HG03571 (cell line): ENCODE measurements around the gene MTCL1.

Source experiments
- ATAC-seq: cut with Tn5 transposase; IDR thresholded peaks from one replicate; pipeline ENCODE4 v1.9.1; 2021; ENCODE audit not compliant: unreplicated experiment

Gene MTCL1

DNA sequence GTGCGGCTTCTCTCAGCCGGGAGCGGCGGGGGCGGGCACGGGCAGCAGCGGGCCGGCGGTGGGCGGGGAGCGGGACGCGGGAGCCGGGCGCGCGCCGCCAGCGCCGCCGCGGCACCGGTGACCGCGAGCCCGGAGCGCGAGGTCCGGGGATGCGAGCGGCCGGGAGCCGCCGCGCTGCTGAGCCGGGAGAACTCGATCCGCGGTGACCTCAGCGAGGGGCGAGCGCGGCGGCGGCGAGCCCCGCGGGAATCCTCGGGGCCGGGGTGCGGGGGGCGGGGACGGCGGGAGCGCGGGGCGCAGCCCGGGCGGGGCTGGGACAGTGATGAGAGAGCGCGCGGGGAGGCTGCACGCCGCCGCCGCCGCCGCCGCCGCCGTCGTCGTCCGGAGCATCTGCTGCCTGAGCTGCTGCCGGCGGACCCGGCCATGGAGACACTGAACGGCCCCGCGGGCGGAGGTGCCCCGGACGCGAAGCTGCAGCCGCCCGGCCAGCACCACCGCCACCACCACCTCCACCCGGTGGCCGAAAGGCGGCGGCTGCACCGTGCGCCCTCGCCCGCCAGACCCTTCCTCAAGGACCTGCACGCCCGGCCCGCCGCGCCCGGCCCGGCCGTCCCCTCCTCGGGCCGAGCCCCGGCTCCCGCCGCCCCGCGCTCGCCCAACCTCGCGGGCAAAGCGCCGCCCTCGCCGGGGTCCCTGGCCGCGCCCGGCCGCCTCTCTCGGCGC lies at the start of gene MTCL1:
MTCL1 (plus strand) TSS at position 319 of the 723 bp plus-strand sequence; CDS start at position 424, 105 bp downstream.
- peak; percentile 39 for ATAC-seq

DNA sequence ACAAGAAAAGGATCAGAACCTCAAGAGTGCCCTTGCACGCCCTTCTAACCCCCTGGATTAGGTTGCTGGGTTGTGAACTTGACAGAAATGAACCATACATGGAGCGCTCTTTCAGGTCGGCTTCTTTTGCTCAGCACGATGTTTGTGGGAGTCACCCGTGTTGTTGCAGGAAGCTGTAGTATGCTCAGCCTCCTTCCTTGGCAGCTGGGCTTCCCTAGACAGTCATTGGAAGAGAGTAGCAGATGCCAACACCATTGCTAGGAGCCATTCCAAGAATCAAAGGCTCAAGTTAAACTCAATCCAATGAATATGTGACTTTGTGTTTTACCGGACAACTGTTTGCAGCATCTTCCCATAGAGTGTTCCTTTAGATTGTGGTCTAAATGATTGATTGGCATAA lies 49.1 kb upstream of the MTCL1 start:
- no peak for ATAC-seq

DNA sequence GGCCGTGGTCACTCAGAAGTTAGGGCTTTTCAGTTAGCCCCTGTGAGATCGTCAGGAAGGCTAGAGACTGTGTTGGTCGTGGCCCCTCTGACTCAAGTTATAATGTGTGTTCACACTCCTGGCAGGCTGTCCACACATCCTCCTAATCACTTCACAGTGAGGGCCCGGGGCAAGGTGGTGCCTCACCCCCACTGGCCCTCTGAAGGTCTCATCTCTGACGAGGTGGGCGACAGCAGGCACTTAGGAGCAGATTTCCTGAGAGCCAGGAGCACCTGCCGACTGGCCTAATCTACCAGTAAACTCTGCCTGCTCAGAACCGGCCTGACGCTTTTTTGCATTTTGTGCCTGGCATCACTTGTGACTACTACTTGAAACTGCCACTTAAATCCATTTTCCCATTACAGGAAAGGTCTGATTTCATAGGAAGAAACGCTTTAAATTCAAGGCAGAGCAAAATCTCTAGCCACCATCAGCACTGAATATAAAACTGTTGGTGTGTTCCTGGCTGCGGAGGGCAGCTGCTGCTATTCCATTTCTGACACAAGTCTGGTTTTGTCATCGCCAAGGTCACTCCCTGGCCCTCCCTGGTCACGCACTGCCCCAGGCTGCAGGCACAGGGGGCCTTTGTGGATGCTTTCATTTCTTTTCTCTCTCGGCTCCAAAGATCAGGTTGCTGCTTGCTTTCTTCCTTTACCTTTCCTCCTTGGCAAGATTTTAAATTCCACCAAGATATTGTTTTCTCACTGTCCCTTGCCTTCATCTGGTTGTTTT lies 48.1 kb upstream of the MTCL1 start:
- ATAC-seq, result no peak

DNA sequence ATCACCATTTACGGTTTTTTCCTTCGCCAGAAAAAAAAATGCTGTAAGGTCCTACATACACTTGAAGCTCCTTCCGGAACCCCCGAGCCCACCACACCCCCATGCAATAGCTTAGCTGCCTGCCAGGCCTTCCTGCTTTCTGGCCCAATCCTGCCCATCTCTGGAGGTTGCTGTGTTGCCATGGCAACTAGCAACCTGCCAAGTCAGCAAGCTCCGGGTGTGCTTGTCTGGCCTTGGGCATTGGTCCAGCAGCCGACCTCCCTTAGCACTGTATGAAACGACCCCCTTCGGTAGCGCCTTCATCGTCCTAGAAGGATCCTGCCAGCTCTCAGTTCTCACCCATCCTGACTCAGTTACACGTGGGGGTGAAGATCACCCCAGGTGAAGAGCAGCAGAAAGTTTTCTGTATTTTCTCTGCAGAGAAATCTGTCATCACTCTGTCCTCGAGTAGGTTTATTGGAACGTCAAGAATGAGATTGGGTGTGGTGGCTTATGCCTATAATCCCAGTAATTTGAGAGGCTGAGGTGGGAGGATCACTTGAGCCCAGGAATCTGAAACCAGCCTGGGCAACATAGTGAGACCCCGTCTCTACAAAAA lies 47.4 kb upstream of the MTCL1 start:
- ATAC-seq, result no peak

DNA sequence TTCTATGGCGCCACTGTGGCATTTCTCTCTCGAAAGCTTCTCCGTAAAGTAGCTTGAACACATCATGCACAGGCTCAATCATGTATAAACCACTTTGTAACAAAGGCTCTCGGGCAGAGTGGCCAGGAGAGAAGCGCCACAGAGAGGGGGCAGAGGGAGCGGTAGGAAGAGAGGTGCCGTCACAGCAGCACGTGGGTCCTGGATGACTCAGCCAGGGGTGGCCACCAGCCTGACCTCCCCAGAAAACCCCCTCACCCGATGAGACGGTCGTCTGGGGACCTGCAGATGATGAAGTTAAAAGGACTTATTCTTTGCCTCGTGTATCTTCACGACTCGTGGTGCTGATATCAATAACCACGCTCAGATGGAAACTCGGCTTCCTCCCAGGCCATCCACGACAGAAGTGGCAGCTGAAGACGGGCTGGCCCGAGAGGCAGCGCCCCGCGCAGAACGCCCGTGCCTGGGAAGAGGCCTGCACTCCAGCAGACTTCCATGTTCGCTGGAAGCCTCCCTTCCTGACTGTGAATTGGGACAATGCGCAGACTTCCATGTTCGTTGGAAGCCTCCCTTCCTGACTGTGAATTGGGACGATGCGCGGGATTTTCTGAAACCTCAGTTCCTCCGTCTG lies 46.4 kb upstream of the MTCL1 start:
- no peak for ATAC-seq

- no peak for ATAC-seq
These were observed 45.6 kb upstream of the MTCL1 start for GRCh38 chr18:8659609-8660242.

- no peak for ATAC-seq
These were observed 45.0 kb upstream of the MTCL1 start for GRCh38 chr18:8660316-8660715.

GRCh38 chr18:8661754-8662559 lies 43.4 kb upstream of the MTCL1 start:
- no peak for ATAC-seq

- no peak for ATAC-seq
These were observed 42.6 kb upstream of the MTCL1 start for GRCh38 chr18:8662560-8663255.

- ATAC-seq, result no peak
These were observed 37.5 kb upstream of the MTCL1 start for GRCh38 chr18:8667846-8668245.

GRCh38 chr18:8668381-8668780 lies 37.0 kb upstream of the MTCL1 start:
- ATAC-seq, result no peak

DNA sequence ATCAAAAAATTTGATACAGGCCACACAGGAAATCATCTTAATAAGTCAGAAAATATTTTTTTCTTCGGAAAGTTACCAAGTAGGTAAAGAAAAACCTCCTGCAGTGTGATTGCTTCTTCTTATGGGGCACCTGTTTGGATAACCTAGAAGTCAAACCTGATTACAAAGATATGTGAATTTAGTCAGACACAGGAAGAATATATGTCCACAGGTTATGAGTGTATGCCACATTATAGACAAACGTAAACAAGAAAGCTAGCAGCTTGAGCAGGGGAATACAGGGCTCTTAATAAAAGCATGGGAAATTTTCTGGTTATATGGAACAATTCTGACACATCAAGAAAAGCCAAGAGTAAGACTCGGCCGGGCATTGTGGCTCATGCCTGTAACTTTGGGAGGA lies 35.8 kb upstream of the MTCL1 start:
- ATAC-seq, result no peak

DNA sequence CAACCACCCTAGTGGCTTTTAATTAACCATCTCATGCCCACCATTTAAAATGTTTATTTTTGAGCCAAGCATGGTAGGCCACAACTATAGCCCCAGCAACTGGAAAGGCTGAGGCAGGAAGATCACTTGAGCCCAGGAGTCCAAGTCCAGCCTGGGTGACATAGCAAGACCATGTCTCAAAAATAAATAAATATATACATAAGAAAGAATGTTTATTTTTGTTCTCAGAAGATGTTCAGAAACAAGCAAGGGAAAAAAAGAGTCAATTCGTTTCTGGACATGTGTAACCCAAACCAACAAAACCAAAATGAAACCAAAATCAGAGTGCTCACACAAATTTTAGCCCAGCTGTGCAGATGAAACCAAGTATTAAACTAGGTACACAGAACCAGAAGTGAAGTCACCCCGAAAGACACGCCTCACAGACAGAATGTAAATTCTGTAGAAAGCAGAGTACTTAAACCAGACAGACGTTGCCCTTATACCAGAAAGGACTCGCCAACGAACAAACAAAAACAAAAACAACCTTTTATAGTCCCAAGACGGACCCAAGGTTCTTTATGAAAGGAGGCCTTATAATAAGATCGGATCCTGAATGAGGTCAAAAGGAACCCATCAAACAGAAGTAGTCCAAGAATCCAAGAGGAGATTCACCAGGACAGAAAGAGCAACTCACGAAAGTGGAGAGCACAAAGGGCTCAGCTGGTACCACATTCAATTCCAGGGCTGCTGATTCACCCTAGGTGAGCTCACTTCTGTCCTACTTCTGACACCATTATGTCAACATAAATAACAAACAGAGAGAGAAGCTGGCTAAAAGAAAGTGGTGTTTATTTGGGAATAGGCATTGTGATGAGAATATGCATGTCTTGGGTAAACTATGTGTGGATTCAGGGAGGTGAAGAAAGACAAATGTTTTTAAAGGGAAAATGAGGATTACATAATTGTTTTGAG lies 31.8 kb upstream of the MTCL1 start:
- no peak for ATAC-seq

GRCh38 chr18:8675057-8675456 lies 30.3 kb upstream of the MTCL1 start:
- ATAC-seq, result no peak

- ATAC-seq, result no peak
These were observed 24.2 kb upstream of the MTCL1 start for GRCh38 chr18:8681196-8681595.

DNA sequence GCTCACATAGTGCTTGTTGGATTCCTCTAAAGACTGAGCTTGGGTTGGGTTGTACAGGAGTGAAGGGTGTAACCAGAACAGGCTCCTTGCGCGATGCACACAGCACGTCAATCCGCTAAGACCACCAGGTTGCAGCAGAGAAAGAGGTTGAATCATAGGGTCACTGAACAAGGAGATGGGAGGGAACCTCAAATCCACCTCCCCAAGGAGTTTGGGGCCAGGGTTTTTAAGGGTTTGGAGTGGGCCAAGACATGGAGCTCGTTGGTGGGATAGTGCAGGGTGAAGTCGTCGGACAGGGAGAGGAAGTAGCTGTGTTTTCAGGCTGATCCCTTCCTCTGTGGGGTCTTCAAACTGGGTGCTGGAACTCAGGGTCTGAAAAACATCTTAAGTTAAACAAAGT lies 20.8 kb upstream of the MTCL1 start:
- no peak for ATAC-seq

DNA sequence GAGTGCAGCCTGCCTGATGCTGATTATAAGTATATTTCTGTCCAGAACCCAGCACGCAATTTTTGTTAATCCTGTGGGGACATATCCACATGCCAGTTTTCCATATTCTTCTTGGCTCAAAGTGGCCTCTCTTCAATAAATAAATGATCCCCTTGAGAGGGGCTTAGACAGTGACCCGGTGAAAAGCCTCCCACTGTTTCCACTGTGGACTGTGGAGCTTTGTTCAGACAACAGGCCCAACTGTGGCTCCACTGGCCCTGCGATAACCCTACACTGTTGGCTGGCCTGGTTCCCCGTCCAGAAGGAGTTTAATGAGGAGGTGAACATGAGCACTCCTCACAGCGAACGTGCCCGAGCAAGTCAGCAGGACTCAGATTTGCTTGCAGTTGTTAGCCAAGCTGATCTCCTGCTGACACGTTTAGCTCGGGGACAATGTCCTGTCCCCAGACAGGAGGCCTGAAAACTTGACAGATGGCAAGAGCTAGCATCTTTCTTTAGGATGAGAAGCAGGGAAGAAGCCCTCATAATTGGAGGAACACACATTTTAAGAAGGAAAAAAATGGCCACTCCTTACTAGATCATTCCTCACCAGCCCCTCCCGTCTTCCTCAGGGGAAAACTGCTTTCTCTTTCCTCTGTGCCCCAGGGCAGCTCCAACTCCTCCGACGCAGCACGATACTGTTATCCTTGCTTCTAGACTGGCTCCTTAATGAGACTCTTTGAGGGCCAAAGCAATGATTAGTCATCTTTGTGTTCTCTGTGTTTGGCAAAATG lies 20.0 kb upstream of the MTCL1 start:
- ATAC-seq, result no peak

GRCh38 chr18:8685914-8686216 lies 19.5 kb upstream of the MTCL1 start:
- ATAC-seq, result no peak
